Measurements from ENCODE around the gene CORO6. TPM values are rescaled to one million over a fixed set of nuclear protein-coding genes. Genes with fewer than 3 reads are reported as not detected.

CORO6 gene
- total and polyA plus RNA-seq, 2 of the 13 experiments (the other 11 are each of a cell fraction or from before 2014, with no cell fraction given): 0.42 to 0.82 TPM

GRCh38 chr17:29615492-29616299 is 7.0 kb downstream of the CORO6 start (continued):
- TF ChIP-seq HDAC1 (CRISPR knock-in tag; IDR thresholded peaks at IDR 0.05): peak; percentile 70
- TF ChIP-seq TCF7 (IDR thresholded peaks at IDR 0.05; ENCODE audit: low read depth): no peak
- peak; percentile 79; the same call in 1 of the 2 replicates for TF ChIP-seq ZNF572 (CRISPR knock-in tag; IDR thresholded peaks at IDR 0.05)
- TF ChIP-seq ZNF12 (CRISPR knock-in tag; IDR thresholded peaks at IDR 0.05): no peak
- peak; percentile 26; the same call in 1 of the 2 replicates for TF ChIP-seq NR2C2 (CRISPR knock-in tag; IDR thresholded peaks at IDR 0.05; ENCODE audit: borderline replicate concordance)
- TF ChIP-seq ZNF30 (CRISPR knock-in tag; IDR thresholded peaks at IDR 0.05): no peak
- TF ChIP-seq BCL6 (CRISPR knock-in tag; IDR thresholded peaks at IDR 0.05): no peak
- no peak for TF ChIP-seq THAP7 (CRISPR knock-in tag; IDR thresholded peaks at IDR 0.05)
- no peak for TF ChIP-seq NR0B2 (CRISPR knock-in tag; IDR thresholded peaks at IDR 0.05)
- no peak for TF ChIP-seq WIZ (CRISPR knock-in tag; IDR thresholded peaks at IDR 0.05)
- no peak for TF ChIP-seq ZBTB43 (CRISPR knock-in tag; conservative IDR thresholded peaks at IDR 0.05)
- TF ChIP-seq HNF1B (CRISPR knock-in tag; IDR thresholded peaks at IDR 0.05): peak; percentile 35; the same call in 1 of the 2 replicates
- TF ChIP-seq TFE3 (CRISPR knock-in tag; IDR thresholded peaks at IDR 0.05): peak; percentile 42; the same call in 1 of the 2 replicates
- TF ChIP-seq IKZF1 (IDR thresholded peaks at IDR 0.05): no peak
- TF ChIP-seq UBTF (CRISPR knock-in tag; IDR thresholded peaks at IDR 0.05): peak; percentile 66
- peak; percentile 64 for TF ChIP-seq HIVEP1 (CRISPR knock-in tag; IDR thresholded peaks at IDR 0.05)
- peak; percentile 31; the same call in 1 of the 2 replicates for TF ChIP-seq ZNF430 (CRISPR knock-in tag; IDR thresholded peaks at IDR 0.05)
- peak; percentile 25; the same call in 1 of the 2 replicates for TF ChIP-seq MYC (CRISPR knock-in tag; IDR thresholded peaks at IDR 0.05; ENCODE audit: borderline replicate concordance)
- TF ChIP-seq SOX6 (IDR thresholded peaks at IDR 0.05): no peak
- peak; percentile 56 for TF ChIP-seq SOX6 (CRISPR knock-in tag; IDR thresholded peaks at IDR 0.05)
